ENCODE data around the gene CGB5. TPM values are rescaled to one million over a fixed set of nuclear protein-coding genes. Genes with fewer than 3 reads are reported as not detected.
"Not testable (repeated sequence)": the region's sequence is repeated elsewhere in the genome, so short reads cannot be mapped to it uniquely, and the experiment has no call there.

CGB5 gene
- polyA plus RNA-seq, 3 donors from 2014 or later = not detected

- not testable (repeated sequence) for H3K36me3 Mint-ChIP-seq; DNase-seq; H3K9me3 Mint-ChIP-seq; H3K4me1 Mint-ChIP-seq; H3K27ac Mint-ChIP-seq; H3K27me3 Mint-ChIP-seq (ENCODE audit: low read depth in 3 of 3); H3K4me3 Mint-ChIP-seq
These were observed 13.3 kb upstream of the CGB5 start for GRCh38 chr19:49030323-49030722.

- not testable (repeated sequence) for H3K4me1 Mint-ChIP-seq; H3K9me3 Mint-ChIP-seq; H3K36me3 Mint-ChIP-seq; H3K4me3 Mint-ChIP-seq; H3K27me3 Mint-ChIP-seq (ENCODE audit: low read depth in 3 of 3)
- DNase-seq = peak; percentile 25 to 39 (median 31)
- peak within 1 kb of the TSS in 1 of 6 donors; percentile 4 for H3K27ac Mint-ChIP-seq
These were observed 11.9 kb upstream of the CGB5 start, which contains the start of gene CGB2 for GRCh38 chr19:49031642-49032301. CGB2 (plus strand) TSS chr19:49031890; CDS start chr19:49032096, 206 bp downstream.

- H3K9me3 Mint-ChIP-seq; H3K36me3 Mint-ChIP-seq; H3K27ac Mint-ChIP-seq; H3K27me3 Mint-ChIP-seq (ENCODE audit: low read depth in 3 of 3); H3K4me1 Mint-ChIP-seq; H3K4me3 Mint-ChIP-seq; DNase-seq: not testable (repeated sequence)
These were observed 6.8 kb upstream of the CGB5 start, which contains the start of gene CGB1 for GRCh38 chr19:49036815-49037214. CGB1 (minus strand) TSS chr19:49036895; CDS start chr19:49036711, 184 bp downstream.

GRCh38 chr19:49038111-49038510, 5.5 kb upstream of the CGB5 start:
- not testable (repeated sequence) for H3K9me3 Mint-ChIP-seq; DNase-seq; H3K4me3 Mint-ChIP-seq; H3K4me1 Mint-ChIP-seq; H3K36me3 Mint-ChIP-seq; H3K27ac Mint-ChIP-seq; H3K27me3 Mint-ChIP-seq (ENCODE audit: low read depth in 3 of 3)

- not testable (repeated sequence) for DNase-seq; H3K27me3 Mint-ChIP-seq (ENCODE audit: low read depth in 3 of 3); H3K4me1 Mint-ChIP-seq; H3K4me3 Mint-ChIP-seq; H3K27ac Mint-ChIP-seq; H3K36me3 Mint-ChIP-seq; H3K9me3 Mint-ChIP-seq
These were observed 4.9 kb upstream of the CGB5 start for GRCh38 chr19:49038557-49039276.

- DNase-seq; H3K4me3 Mint-ChIP-seq; H3K27ac Mint-ChIP-seq; H3K4me1 Mint-ChIP-seq; H3K27me3 Mint-ChIP-seq (ENCODE audit: low read depth in 3 of 3); H3K9me3 Mint-ChIP-seq; H3K36me3 Mint-ChIP-seq: not testable (repeated sequence)
These were observed 3.9 kb upstream of the CGB5 start for GRCh38 chr19:49039736-49040135.

GRCh38 chr19:49042177-49042576, 1.5 kb upstream of the CGB5 start:
- Mint-ChIP-seq H3K36me3 (no peaks in the 10 kb centered on the region), H3K27ac (no peak overlapping the region), H3K9me3 (no peaks in the 10 kb centered on the region), H3K27me3 (ENCODE audit: low read depth in 3 of 3) (peaks cover 0 to 3% (median 0%) of the 10 kb centered on the region in 3 donors), H3K4me3 (no peak overlapping the region), H3K4me1 (no peaks in the 10 kb centered on the region)
- DNase-seq = no peak

- not testable (repeated sequence) for H3K9me3 Mint-ChIP-seq; H3K36me3 Mint-ChIP-seq; H3K4me1 Mint-ChIP-seq; DNase-seq; H3K27ac Mint-ChIP-seq; H3K27me3 Mint-ChIP-seq (ENCODE audit: low read depth in 3 of 3); H3K4me3 Mint-ChIP-seq
These were observed 982 bp upstream of the CGB5 start for GRCh38 chr19:49042666-49043065.

GRCh38 chr19:49049011-49049410, 5.4 kb downstream of the CGB5 start, which contains the start of gene CGB8:
CGB8 (minus strand) TSS chr19:49049111; CDS start chr19:49048739, 372 bp downstream.
- not testable (repeated sequence) for H3K4me1 Mint-ChIP-seq; H3K4me3 Mint-ChIP-seq; H3K27me3 Mint-ChIP-seq (ENCODE audit: low read depth in 3 of 3); DNase-seq; H3K36me3 Mint-ChIP-seq; H3K9me3 Mint-ChIP-seq; H3K27ac Mint-ChIP-seq

- not testable (repeated sequence) for H3K9me3 Mint-ChIP-seq; H3K4me1 Mint-ChIP-seq; DNase-seq; H3K4me3 Mint-ChIP-seq; H3K27me3 Mint-ChIP-seq (ENCODE audit: low read depth in 3 of 3); H3K36me3 Mint-ChIP-seq; H3K27ac Mint-ChIP-seq
These were observed 6.2 kb downstream of the CGB5 start for GRCh38 chr19:49049834-49050233.

- not testable (repeated sequence) for H3K4me3 Mint-ChIP-seq; DNase-seq; H3K27me3 Mint-ChIP-seq (ENCODE audit: low read depth in 3 of 3); H3K27ac Mint-ChIP-seq; H3K4me1 Mint-ChIP-seq; H3K36me3 Mint-ChIP-seq; H3K9me3 Mint-ChIP-seq
These were observed 6.9 kb downstream of the CGB5 start for GRCh38 chr19:49050376-49051033.

- H3K36me3 Mint-ChIP-seq = peaks cover 0 to 5% (median 4%) of the 10 kb centered on the region in 3 donors
- H3K4me1 Mint-ChIP-seq = peaks cover 18 to 20% of the 10 kb centered on the region in 2 donors
- H3K27ac Mint-ChIP-seq = no peak overlapping the region
- H3K27me3 Mint-ChIP-seq (ENCODE audit: low read depth in 3 of 3) = peaks cover 10 to 20% (median 13%) of the 10 kb centered on the region in 3 donors
- peak; percentile 53 to 57 (median 55) for DNase-seq
- peak overlapping the region; percentile 81 to 92 (median 89) for H3K4me3 Mint-ChIP-seq
- no peaks in the 10 kb centered on the region for H3K9me3 Mint-ChIP-seq
These were observed 12.7 kb downstream of the CGB5 start for GRCh38 chr19:49056101-49056901.

GRCh38 chr19:49056902-49057596, 13.4 kb downstream of the CGB5 start:
- H3K36me3 Mint-ChIP-seq, H3K9me3 Mint-ChIP-seq: not testable (repeated sequence)
- Mint-ChIP-seq H3K27ac (peak overlapping the region in 1 of 6 donors; percentile 27), H3K4me1 (peaks cover 18 to 20% of the 10 kb centered on the region in 2 donors), H3K27me3 (ENCODE audit: low read depth in 3 of 3) (peaks cover 10 to 20% (median 13%) of the 10 kb centered on the region in 3 donors), H3K4me3 (peak overlapping the region; percentile 81 to 92 (median 89))
- DNase-seq = peak in 2 of 3 donors; percentile 9 to 19

Measured in immature natural killer cell (primary cell).